GM10847 (cell line): ENCODE measurements around the gene ZNF718.

Experiments used
- POLR2A ChIP-seq: IDR thresholded peaks from 2 replicates; pipeline ENCODE4 v1.6.1; 2011; ENCODE audit not compliant: insufficient read length; ENCODE audit errors: extremely low read depth

ZNF718 gene

DNA sequence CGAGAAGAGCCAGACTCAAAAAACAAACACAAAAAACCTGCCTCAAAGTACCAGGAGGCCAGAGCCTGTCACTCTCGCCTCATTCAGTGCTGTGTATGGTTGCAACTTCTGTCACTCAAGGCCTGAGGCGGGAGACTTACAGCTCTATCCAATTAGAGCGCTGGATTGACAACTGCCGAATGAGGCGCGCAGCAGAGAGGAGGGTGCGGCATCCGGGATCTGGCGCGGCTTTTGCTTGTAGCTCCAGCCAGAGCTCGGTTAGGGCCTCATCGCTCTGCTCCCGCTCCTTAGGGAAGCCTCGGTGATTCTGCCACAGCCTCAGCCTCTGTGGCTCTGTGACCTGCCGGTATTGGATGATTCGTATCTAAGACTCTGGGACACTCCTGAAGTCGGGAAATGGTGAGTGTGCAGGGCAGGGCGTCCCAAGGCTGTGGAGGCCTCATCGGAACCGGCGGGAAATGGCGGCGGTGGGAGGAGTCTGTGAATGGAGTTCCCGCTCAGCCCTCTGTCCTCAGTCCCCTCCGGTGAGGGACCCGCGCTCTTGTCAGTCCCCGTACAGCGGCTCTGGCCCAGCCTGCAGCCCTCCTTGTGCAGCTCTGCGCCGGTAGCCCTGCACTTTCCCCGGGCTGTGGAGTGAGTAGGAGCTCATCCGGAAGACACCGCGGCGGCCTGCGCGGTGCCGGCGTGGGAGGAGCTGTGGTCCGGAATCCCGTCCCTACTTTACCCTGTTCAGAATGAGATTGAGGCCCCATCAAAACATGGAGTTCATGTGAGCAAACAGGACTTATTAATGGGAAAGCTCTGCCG, at the start of gene ZNF718:
Gene ZNF718, plus strand, starts transcription at position 227 of the 807 bp plus-strand sequence. Its CDS starts 170 bp downstream, at position 397.
- peak; percentile 54 for TF ChIP-seq POLR2A

DNA sequence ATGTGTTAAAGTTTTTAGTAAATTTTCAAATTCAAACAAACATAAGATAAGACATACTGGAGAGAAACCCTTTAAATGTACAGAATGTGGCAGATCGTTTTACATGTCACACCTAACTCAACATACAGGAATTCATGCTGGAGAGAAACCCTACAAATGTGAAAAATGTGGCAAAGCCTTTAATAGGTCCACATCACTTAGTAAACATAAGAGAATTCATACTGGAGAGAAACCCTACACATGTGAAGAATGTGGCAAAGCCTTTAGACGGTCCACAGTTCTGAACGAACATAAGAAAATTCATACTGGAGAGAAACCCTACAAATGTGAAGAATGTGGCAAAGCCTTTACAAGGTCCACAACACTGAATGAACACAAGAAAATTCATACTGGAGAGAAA, 38.4 kb upstream of the ZNF718 start:
- TF ChIP-seq POLR2A = no peak

DNA sequence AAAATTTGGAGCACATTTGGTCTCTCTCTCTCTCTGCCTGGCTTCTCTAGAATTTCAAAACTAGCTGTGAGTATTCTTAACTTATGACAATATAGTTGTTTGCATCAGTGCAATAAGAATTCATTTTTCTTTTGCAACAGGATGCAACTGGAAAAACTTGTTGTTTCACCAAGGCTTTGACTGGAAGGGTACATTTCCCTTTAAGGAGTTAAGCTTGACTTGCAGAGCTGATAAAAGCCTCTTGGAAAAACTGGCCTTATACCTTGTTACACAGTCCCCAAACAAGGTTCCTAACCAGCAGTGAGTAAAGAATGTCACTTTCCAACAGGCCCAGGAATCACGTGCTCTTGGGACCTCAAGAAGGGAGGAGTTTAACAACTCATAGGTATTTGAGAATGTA, 25.9 kb upstream of the ZNF718 start:
- TF ChIP-seq POLR2A = no peak

DNA sequence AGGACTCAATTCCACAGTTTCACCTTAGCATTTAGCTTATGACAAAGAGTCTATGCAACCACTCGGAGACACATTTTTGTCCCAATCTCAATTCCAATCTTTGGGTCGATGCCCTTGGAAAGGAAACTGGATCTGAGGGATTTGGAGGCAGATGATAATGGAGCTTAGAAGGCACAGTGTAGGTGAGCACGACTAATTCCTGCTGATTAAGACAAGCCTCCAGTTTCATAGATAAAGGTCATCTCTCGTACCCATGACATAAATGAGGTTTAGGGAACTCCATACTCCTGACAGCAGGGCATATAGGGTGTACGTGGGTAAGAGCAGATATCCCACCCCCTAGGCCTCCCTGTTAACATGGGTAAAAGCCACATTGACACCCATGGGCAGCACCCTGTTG, 24.4 kb upstream of the ZNF718 start:
- no peak for TF ChIP-seq POLR2A

DNA sequence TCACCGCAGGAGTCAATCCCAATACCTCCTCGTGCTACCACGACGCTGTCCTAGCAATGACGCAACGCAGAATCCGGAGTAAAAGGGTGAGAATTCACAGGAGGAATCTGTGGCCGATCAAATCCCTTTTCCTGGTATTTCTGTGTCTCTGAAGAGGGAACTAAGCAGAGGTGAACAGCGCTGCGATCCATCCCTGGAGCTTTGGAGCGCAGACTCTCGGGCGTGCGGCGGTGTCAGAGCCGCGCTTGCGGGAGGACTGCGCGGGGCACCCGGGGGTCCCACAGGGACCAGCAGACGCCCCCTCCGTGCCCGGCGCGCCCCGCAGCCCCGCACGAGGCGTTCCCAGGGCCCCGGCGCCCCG, 17.2 kb upstream of the ZNF718 start:
- TF ChIP-seq POLR2A = no peak

DNA sequence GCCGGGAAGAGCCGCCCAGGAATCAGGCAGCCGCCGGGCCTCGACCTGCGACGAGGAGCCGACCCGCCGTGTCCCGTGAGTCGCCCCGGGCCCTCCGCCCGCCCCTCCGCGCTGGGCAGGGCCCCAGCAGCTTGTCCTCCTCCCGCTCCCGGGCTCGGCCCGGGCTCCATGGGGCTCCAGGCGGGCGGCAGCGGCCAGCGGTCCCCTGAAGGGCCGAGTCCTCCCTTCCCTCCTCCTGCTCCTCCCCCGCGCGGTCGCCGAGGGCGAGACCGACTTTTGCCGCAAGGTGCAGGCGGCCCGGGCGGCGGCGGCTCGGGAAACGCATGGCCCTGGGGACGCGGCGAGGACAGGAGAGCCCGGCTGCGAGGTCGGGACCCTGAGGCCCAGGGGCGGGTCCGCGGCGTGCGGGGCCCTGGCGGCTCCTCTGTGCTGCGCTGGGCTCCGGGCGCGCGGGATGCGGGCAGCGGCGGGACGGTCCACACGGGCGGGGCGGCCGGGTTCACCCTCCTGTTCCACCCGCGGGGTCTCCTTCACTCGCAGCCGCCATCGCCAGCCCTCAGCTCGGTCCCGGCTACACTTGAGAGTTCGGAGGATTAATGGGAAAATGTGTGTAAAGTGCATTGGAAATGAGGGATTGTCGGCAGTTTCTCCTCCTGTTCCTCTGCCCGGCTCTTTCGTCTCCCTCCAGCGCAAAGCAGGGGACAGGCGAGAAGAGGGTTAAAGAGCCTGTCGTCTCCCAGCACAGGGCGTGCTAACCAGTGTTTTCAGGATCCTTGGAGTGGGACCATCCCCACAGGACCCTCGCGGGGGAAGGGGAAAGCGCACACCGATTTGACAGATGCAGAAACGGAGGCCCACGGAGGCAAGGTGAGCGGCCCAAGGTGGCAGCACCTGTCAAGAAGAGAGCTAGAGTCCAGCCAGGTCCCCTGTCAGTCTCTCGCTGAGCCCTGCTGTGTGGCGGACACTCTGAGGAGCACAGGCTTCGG, 16.6 kb upstream of the ZNF718 start:
- no peak for TF ChIP-seq POLR2A

DNA sequence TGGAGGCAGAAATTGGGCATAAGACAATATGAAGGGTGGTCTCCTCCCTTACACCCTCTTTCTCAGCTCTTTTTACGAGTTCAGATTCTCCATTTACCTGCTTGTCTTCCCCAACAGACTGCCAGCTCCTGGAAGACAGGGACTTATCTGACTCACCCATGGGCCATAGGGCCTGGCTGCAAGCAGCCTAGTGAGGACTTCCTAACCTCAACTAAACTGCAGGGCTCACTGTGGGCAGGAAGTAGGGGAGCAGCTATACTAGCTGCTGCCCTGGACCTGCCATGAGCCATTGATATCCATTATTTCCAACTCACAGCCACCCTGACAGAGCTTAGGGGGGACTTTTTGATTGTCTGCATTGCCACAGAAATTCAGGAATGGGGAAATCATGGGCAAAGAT, 11.5 kb upstream of the ZNF718 start:
- TF ChIP-seq POLR2A = no peak

DNA sequence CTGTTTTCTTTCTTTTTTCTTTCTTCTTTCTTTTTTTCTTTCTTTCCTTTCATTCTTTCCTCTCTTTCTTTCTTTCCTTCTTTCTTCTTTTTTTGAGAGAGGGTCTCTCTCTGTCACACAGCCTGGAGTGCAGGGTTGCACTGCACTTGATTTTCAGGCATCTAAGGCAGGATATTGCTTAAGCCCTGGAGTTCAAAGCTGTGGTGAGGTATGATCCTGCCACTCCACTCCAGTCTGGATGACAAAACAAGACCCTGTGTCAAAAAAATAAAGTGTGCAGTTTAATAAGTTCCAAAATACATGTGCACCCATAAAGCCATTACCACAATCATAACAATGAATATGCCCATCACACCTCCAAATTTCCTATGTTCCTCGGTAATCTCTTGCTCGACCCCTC, 10.6 kb upstream of the ZNF718 start:
- no peak for TF ChIP-seq POLR2A

DNA sequence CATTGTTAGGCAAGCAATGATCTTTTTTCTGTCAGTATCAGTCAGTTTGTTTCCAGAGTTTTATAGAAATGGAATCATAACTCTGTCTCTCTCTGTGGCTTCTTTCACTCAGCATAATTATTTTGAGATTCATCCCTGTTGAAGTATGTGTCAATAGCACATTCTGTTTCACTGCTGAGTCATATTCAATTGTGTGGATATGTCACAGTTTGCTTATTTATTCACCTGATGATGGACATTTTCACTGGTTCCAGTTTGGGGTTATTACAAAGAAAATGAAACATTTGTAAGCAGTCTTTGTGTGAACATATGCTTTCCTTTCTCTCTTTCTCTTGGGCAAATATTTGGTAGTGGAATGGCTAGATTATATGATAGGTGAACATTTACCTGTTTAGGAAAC, 10.2 kb upstream of the ZNF718 start:
- no peak for TF ChIP-seq POLR2A

DNA sequence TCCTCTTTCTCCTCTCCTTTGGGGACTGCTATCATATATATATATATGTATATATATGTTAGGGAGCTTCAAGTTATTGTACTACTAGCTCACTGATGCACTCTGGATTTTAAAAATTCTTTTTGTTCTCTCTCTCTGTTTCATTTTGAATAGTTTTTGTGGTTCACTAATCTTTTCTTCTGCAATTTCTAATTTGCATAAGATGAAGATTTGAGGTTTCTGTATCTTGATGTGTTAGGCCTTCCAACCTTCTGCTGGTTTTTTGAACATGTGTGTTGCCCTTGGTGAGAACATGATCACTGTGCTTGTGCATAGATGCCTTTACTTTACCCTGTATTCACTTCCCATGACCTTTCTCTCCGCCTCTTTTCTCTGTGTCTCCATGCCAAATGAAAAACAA, 7.8 kb upstream of the ZNF718 start:
- no peak for TF ChIP-seq POLR2A

DNA sequence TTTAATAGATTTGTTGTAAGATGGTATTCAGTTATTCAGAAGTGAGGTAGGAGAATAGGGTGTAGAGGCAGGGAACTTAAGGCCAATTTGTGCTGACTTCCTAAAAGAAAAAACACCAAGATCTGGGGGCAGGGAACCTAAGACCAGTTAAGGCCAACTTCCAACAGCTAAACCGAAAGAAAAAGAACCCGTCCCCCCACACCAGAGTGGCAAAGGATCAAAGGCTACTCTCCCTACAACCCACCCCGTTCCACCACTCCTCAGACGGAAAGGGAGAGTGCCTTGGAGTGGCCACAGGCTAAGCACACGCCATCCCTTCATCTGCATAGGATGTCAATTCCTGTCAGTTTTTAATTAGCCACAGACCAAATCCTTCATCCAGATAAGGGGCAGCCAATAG, 3.7 kb upstream of the ZNF718 start:
- no peak for TF ChIP-seq POLR2A

DNA sequence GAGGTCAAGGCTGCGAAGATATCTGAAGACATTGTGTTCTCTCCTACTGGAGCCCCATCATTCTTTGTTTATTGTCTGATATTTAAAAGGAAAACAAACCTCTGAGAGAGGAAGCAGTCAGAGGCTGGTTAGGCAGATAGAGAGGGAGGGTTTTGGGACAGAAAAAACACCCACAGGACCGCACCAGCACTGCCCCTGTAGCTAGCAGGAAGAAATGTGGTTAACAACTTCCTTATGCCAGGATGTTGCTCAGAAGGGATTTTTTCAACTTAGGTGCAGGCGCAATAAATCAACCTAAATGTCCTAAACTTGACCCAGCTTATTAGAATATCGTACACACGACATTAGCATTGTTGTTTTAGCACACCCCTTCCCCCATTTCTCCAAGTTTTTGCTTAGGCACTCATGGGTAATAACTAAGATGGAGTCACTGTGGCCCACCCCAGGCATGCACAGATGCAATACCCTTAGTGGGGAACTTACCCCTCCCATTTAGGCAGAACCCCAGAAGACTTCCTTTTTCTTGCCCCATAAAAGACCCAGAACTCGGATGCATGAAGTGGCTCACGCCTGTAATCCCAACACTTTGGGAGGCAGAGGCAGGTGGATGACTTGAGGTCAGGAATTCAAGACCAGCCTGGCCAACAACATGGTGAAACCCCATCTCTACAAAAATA, 2.8 kb upstream of the ZNF718 start:
- no peak for TF ChIP-seq POLR2A

DNA sequence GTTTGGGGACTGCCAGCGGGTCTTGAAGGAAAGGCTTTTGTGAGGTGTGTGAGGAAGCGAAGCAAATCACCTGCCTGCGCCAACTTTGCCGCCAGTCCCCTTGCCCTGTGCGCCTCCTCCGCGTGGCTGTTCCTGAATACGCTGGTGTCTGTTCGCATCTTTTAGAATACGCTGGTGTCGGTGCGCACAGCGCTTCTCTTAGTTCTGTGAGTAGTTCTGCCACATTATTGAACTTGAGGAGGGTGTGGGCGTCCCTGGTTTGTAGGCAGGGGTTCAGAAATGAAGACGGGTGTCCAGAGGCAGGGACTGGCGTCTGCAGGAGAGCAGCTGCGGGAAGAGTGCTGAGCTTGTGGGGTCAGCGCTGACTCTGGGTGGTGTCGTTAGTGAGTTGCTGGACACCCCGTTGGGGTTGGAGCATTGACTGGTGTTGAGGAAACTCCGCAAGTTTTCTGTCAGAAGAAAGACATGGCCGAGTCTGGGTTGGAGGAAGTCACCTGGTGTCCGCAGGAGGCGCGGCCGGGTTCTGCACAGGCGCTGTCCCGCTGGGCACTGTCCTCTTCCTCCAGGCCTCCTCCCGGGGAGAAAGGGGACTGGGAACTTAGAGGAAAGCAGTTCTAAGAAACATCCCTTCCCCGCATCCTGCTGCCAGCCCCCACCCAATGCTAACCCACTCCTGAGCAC, 930 bp downstream of the ZNF718 start:
- no peak for TF ChIP-seq POLR2A

DNA sequence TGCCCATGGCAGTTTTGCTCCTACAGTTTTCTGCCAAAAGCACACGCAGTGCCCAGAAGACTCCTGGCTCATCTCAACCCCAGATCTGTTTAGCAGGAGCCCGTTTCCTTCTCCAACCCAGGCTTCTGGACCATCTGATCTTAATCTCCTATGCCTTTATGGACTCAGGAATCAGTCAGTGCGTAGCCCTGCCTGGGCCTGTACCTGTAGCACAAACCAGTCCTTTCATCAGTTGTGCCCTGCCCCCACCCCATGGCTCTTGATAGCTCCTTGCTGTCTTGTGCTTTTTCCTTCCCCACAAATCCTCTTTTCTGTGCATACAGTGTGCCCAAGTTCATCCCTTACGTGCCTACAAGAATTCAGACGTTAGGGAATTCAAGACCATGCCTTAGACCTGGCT, 1.5 kb downstream of the ZNF718 start:
- TF ChIP-seq POLR2A = no peak

DNA sequence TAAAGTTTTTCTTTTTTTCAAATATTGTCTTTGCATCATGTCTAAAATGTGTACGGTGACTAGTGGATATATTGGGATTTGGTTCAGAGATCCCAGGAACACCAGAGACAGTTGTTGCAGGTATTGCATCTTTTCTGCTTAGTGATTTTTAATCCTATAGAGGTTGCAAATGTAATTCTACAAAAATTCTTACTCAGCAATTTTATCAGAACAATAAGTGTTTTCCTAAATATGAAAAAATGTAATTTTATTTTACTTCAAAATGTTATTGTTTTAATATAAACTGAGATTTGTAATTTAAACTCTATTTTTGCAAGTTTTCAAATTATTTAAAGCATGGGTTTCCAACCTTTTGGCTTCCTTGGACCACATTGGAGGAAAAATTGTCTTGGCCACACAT, 8.2 kb downstream of the ZNF718 start:
- no peak for TF ChIP-seq POLR2A
